IMR-90 (cell line): ENCODE measurements around the gene UBP1. TPM values are rescaled to one million over a fixed set of nuclear protein-coding genes. Genes with fewer than 3 reads are reported as not detected.

Source experiments
- ATAC-seq: fragments of 200-7000 bp; cut with Tn5 transposase; 2 replicates; pipeline ENCODE4 v1.9.1; 2020; ENCODE audit warnings: low read depth, mild to moderate bottlenecking, moderate library complexity
- BruUV-seq: library from RNA; stranded (reverse); fragments of 400-500 nt; replicated peaks from 2 replicates; lab custom pipeline; 2021; lab: Mats Ljungman, UMichigan
- CTCF ChIA-PET: fragments of 300-600 bp; formaldehyde crosslinking; extraction: SDS; loops from one replicate; lab custom pipeline; 2021; ENCODE audit warnings: antibody characterized with exemption; lab: Yijun Ruan, JAX
- POLR2A ChIA-PET: fragments of 300-600 bp; sonication (Branson Sonifier 250); formaldehyde crosslinking; loops from one replicate; lab custom pipeline; 2022; ENCODE audit warnings: antibody characterized with exemption; ENCODE audit not compliant: unreplicated experiment; lab: Charles Lee
- DNase-seq: peaks from one replicate; pipeline ENCODE4 v3.0.0; 2013
- H2AFZ ChIP-seq: replicated peaks from 2 replicates; pipeline ENCODE3; 2013; ENCODE audit warnings: low read length, mild to moderate bottlenecking; ENCODE audit not compliant: poor library complexity
- H2AK5ac ChIP-seq: 2 replicates; pipeline ENCODE4 v1.6.1; 2013; ENCODE audit warnings: low read depth, low read length, inconsistent platforms
- H2AK9ac ChIP-seq: replicated peaks from 2 replicates; pipeline ENCODE3; 2013; ENCODE audit warnings: mild to moderate bottlenecking, low read depth, low read length, moderate library complexity; ENCODE audit not compliant: poor library complexity
- H2BK120ac ChIP-seq: 2 replicates; pipeline ENCODE4 v1.6.1; 2013; ENCODE audit warnings: low read depth, low read length, inconsistent platforms
- H2BK15ac ChIP-seq: 3 replicates; pipeline ENCODE4 v1.6.1; 2013; ENCODE audit warnings: low read depth, low read length, inconsistent platforms
- H2BK20ac ChIP-seq: 2 replicates; pipeline ENCODE4 v1.6.1; 2013; ENCODE audit warnings: low read depth, mild to moderate bottlenecking, inconsistent platforms, low read length, moderate library complexity
- H2BK5ac ChIP-seq: 2 replicates; pipeline ENCODE4 v1.6.1; 2013; ENCODE audit warnings: mild to moderate bottlenecking, low read depth, low read length, inconsistent platforms; ENCODE audit not compliant: poor library complexity, severe bottlenecking
- H3K14ac ChIP-seq: replicated peaks from 2 replicates; pipeline ENCODE4 v1.6.1; 2013; ENCODE audit warnings: low read depth, low read length, inconsistent platforms
- H3K18ac ChIP-seq: 2 replicates; pipeline ENCODE4 v1.6.1; 2013; ENCODE audit warnings: low read depth, low read length, control low read depth
- H3K23ac ChIP-seq: 2 replicates; pipeline ENCODE4 v1.6.1; 2013; ENCODE audit warnings: low read depth, low read length, inconsistent platforms
- H3K27ac ChIP-seq: 2 replicates; pipeline ENCODE4 v1.5.1; 2013; ENCODE audit warnings: mild to moderate bottlenecking, control low read depth, low read length; ENCODE audit not compliant: insufficient read depth
- H3K27me3 ChIP-seq: 2 replicates; pipeline ENCODE4 v1.6.1; 2013; ENCODE audit warnings: low read length; ENCODE audit not compliant: control insufficient read depth, insufficient read depth
- H3K36me3 ChIP-seq: 2 replicates; pipeline ENCODE4 v1.6.1; 2013; ENCODE audit warnings: low read length, mixed read lengths; ENCODE audit not compliant: control insufficient read depth, insufficient read depth
- H3K4ac ChIP-seq: 2 replicates; pipeline ENCODE4 v1.6.1; 2013; ENCODE audit warnings: low read depth, low read length, inconsistent platforms
- H3K4me1 ChIP-seq: 2 replicates; pipeline ENCODE4 v1.6.1; 2013; ENCODE audit warnings: low read length, mixed read lengths; ENCODE audit not compliant: control insufficient read depth, insufficient read depth
- H3K4me2 ChIP-seq: 2 replicates; pipeline ENCODE4 v1.6.1; 2013; ENCODE audit warnings: low read depth, mild to moderate bottlenecking, control low read depth, low read length, moderate library complexity
- H3K4me3 ChIP-seq: 2 replicates; pipeline ENCODE4 v1.5.1; 2013; ENCODE audit warnings: low read depth, mild to moderate bottlenecking, control low read depth, low read length, moderate library complexity; ENCODE audit not compliant: insufficient read depth
- H3K56ac ChIP-seq: 2 replicates; pipeline ENCODE4 v1.6.1; 2013; ENCODE audit warnings: low read length, inconsistent platforms; ENCODE audit not compliant: insufficient read depth; ENCODE audit errors: extremely low read depth
- H3K79me1 ChIP-seq, 2 experiments: 2 replicates each; pipeline ENCODE4 v1.6.1; 2013; ENCODE audit warnings: low read length in 2 of 2, inconsistent platforms in 1 of 2, low read depth in 1 of 2
- H3K9ac ChIP-seq: 2 replicates; pipeline ENCODE4 v1.6.1; 2013; ENCODE audit warnings: low read depth, low read length, control low read depth
- H3K9me1 ChIP-seq: 2 replicates; pipeline ENCODE4 v1.6.1; 2013; ENCODE audit warnings: low read length, inconsistent platforms; ENCODE audit not compliant: insufficient read depth
- H3K9me3 ChIP-seq: 2 replicates; pipeline ENCODE4 v1.6.1; 2013; ENCODE audit warnings: low read length; ENCODE audit not compliant: control insufficient read depth, insufficient read depth
- H4K20me1 ChIP-seq: 2 replicates; pipeline ENCODE4 v1.6.1; 2013; ENCODE audit warnings: low read length, inconsistent platforms; ENCODE audit not compliant: insufficient read depth
- H4K5ac ChIP-seq: 2 replicates; pipeline ENCODE4 v1.6.1; 2013; ENCODE audit warnings: mild to moderate bottlenecking, low read depth, low read length, control low read depth
- H4K8ac ChIP-seq, 2 experiments: 2 replicates each; pipeline ENCODE4 v1.6.1; 2013; ENCODE audit warnings: low read depth in 2 of 2, low read length in 2 of 2, control low read depth in 1 of 2, inconsistent platforms in 1 of 2
- H4K91ac ChIP-seq: 2 replicates; pipeline ENCODE4 v1.6.1; 2013; ENCODE audit warnings: low read depth, low read length, inconsistent platforms; ENCODE audit not compliant: insufficient read depth
- BHLHE40 ChIP-seq: fragments of 150-350 bp; IDR thresholded peaks from 2 replicates; pipeline ENCODE4 v1.6.1; 2016; ENCODE audit warnings: mild to moderate bottlenecking, low read depth, low read length
- CTCF ChIP-seq: conservative IDR thresholded peaks from 2 replicates; pipeline ENCODE4 v1.5.1; 2012; ENCODE audit warnings: mild to moderate bottlenecking, low read depth, low read length, improper control_type of control experiment
- MAZ ChIP-seq: IDR thresholded peaks from 2 replicates; pipeline ENCODE4 v1.6.1; 2012; ENCODE audit warnings: low read depth, mild to moderate bottlenecking, low read length, improper control_type of control experiment, moderate library complexity, borderline replicate concordance
- NFE2L2 ChIP-seq: fragments of 150-350 bp; IDR thresholded peaks from 2 replicates; pipeline ENCODE4 v1.6.1; 2016; ENCODE audit warnings: low read depth, mild to moderate bottlenecking, low read length
- RFX5 ChIP-seq: IDR thresholded peaks from 2 replicates; pipeline ENCODE4 v1.8.0; 2012; ENCODE audit warnings: low read depth, mild to moderate bottlenecking, low read length, moderate library complexity
- WGBS, 2 experiments: methylation state at CpG; one replicate each; pipeline versions ENCODE4 v1.1.5 to v1.1.7; 2013; ENCODE audit warnings: missing lambda C conversion rate in 2 of 2; ENCODE audit not compliant: insufficient read length in 1 of 2; ENCODE audit errors: extremely low coverage in 2 of 2; 5-methylcytosine and 5-hydroxymethylcytosine counted together
- dilution Hi-C: fragments of 300-500 bp; cut with HindIII; formaldehyde crosslinking; loops from one replicate; pipeline ENCODE4 v1.14.3; 2018; ENCODE audit warnings: low sequenced_read_pairs; ENCODE audit not compliant: unreplicated experiment
- in situ Hi-C: fragments of 300-500 bp; cut with MboI; formaldehyde crosslinking; loops from 3 replicates; pipeline ENCODE4 v1.14.3; 2019; ENCODE audit warnings: low sequenced_read_pairs, inconsistent platforms, mixed read lengths
- intact Hi-C: fragments of 100-400 bp; cut with micrococcal nuclease; formaldehyde crosslinking; loops from 2 replicates; pipeline ENCODE4 v1.10.0; 2022
- polyA plus RNA-seq, 3 experiments: library from polyadenylated mRNA; depleted of rRNA; stranded (reverse); fragments of >200 nt; gene quantifications; 2 replicates each; pipeline ENCODE4 v1.2.3, GENCODE V29; 2012; ENCODE audit warnings: low replicate concordance in 1 of 3
- total RNA-seq: library from RNA; depleted of rRNA; stranded (reverse); fragments of >200 nt; gene quantifications from 2 replicates; pipeline ENCODE4 v1.2.3, GENCODE V29; 2012

UBP1 gene
- total and polyA plus RNA-seq, 2 of the 4 experiments (the other 2 are of a cell fraction) = 56.3 to 73.8 TPM

DNA sequence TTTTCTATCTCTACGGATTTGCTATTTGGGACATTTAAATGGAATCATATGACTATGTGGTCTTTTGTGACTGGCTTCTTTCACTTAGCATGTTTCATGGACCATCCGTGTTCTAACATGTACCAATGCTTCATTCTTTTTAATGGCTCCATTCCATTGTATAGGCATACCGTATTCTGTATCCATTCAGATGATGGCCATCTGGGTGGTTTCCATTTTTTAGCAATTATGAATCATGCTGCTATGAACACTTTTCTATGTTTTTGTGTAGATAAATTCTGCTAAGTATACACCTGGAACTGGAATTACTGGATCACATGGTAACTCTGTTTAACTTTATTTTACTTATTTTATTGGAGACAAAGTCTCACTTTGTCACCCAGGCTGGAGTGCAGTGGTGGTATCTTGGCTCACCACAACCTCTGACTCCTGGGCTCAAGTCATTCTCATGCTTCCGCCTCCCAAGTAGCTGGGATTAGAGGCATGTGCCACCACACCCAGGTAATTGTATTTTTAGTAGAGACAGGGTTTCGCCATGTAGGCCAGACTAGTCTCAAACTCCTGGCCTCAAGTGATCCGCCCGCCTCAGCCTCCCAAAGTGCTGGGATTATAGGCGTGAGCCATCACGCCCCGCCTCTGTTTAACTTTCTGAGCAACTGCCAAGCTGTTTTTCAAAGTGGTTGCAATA, 13.4 kb downstream of the UBP1 start:
- in situ Hi-C loops = no loop called here
- no peak overlapping the region for H2AK5ac ChIP-seq
- no peak overlapping the region for H3K18ac ChIP-seq
- no peak overlapping the region for H3K9ac ChIP-seq
- H3K4me1 ChIP-seq = peaks cover 10% of the 10 kb centered on the region
- dilution Hi-C loops = no loop called here
- H3K4me2 ChIP-seq = no peak overlapping the region
- intact Hi-C loops = no loop called here
- ATAC-seq (no peak), DNase-seq (no peak)
- H4K8ac ChIP-seq = no peak overlapping the region
- TF ChIP-seq MAZ = no peak
- TF ChIP-seq CTCF = no peak
- no peak for TF ChIP-seq RFX5
- TF ChIP-seq NFE2L2 = no peak
- no peak for TF ChIP-seq BHLHE40
- no peak overlapping the region for H3K27ac ChIP-seq
- H3K79me1 ChIP-seq = peaks cover 6 to 59% of the 10 kb centered on the region in 2 experiments
- H2BK120ac ChIP-seq = no peak overlapping the region
- no peak overlapping the region for H3K4ac ChIP-seq
- H4K5ac ChIP-seq = no peak overlapping the region
- no peak overlapping the region for H2BK15ac ChIP-seq
- peaks cover 5% of the 10 kb centered on the region for H3K9me1 ChIP-seq
- H3K4me3 ChIP-seq = no peak overlapping the region
- no peak overlapping the region for H2BK5ac ChIP-seq
- no peak overlapping the region for H2AFZ ChIP-seq
- H4K20me1 ChIP-seq = peaks cover 69% of the 10 kb centered on the region
- H2AK9ac ChIP-seq = no peak overlapping the region
- no peak overlapping the region for H4K91ac ChIP-seq
- H3K27me3 ChIP-seq = no peaks in the 10 kb centered on the region
- WGBS, 2 experiments = 80% methylated on average over 2 of the region's 10 CpGs; no CpG with 5 or more reads in 1 of the 2 experiments
- H3K14ac ChIP-seq = no peak overlapping the region
- H3K36me3 ChIP-seq = peaks cover 5% of the 10 kb centered on the region
- no peaks in the 10 kb centered on the region for H3K9me3 ChIP-seq
- BruUV-seq = no TSS peak
- no peak overlapping the region for H3K23ac ChIP-seq
- ChIA-PET POLR2A (no interaction called here), CTCF (no interaction called here)
- no peak overlapping the region for H3K56ac ChIP-seq
- H2BK20ac ChIP-seq = no peak overlapping the region
